ENCODE data around the gene MNAT1.

MNAT1 gene

GRCh38 chr14:60972295-60972694 lies 237.7 kb downstream of the MNAT1 start:
- no peak for DNase-seq

- DNase-seq: no peak
These were observed 238.5 kb downstream of the MNAT1 start for GRCh38 chr14:60973070-60973469.

GRCh38 chr14:60974090-60974651 lies 239.6 kb downstream of the MNAT1 start:
- peak; percentile 41 to 59 for DNase-seq

- no peak for DNase-seq
These were observed 241.0 kb downstream of the MNAT1 start for GRCh38 chr14:60975551-60975950.

GRCh38 chr14:60977847-60978246 lies 243.3 kb downstream of the MNAT1 start:
- DNase-seq: peak; percentile 18 to 45

GRCh38 chr14:60980811-60981632 lies 246.5 kb downstream of the MNAT1 start, which contains the start of the genes SLC38A6 and TRMT5:
SLC38A6 (plus strand) TSS chr14:60981245; CDS start chr14:60981278, 33 bp downstream.
TRMT5 (minus strand) TSS chr14:60981079; CDS start chr14:60980973, 106 bp downstream.
- peak; percentile 90 to 92 for DNase-seq

GRCh38 chr14:60981633-60982455 lies 247.3 kb downstream of the MNAT1 start:
- peak in 1 of 2 experiments; percentile 14 for DNase-seq

- no peak for DNase-seq
These were observed 249.6 kb downstream of the MNAT1 start for GRCh38 chr14:60984196-60984595.

- no peak for DNase-seq
These were observed 251.9 kb downstream of the MNAT1 start for GRCh38 chr14:60986500-60986899.

- DNase-seq: no peak
These were observed 255.0 kb downstream of the MNAT1 start for GRCh38 chr14:60989599-60989998.

- no peak for DNase-seq
These were observed 264.1 kb downstream of the MNAT1 start for GRCh38 chr14:60998617-60999016.

GRCh38 chr14:60999536-60999935 lies 265.0 kb downstream of the MNAT1 start:
- no peak for DNase-seq

- DNase-seq: no peak
These were observed 269.0 kb downstream of the MNAT1 start for GRCh38 chr14:61003571-61003970.

- no peak for DNase-seq
These were observed 285.0 kb downstream of the MNAT1 start for GRCh38 chr14:61019537-61019936.
